ENCODE measurements around the gene ABCA4.

The ABCA4 gene

GRCh38 chr1:94017155-94017829 is 103.7 kb downstream of the ABCA4 start:
- TF ChIP-seq, protein P1, sequence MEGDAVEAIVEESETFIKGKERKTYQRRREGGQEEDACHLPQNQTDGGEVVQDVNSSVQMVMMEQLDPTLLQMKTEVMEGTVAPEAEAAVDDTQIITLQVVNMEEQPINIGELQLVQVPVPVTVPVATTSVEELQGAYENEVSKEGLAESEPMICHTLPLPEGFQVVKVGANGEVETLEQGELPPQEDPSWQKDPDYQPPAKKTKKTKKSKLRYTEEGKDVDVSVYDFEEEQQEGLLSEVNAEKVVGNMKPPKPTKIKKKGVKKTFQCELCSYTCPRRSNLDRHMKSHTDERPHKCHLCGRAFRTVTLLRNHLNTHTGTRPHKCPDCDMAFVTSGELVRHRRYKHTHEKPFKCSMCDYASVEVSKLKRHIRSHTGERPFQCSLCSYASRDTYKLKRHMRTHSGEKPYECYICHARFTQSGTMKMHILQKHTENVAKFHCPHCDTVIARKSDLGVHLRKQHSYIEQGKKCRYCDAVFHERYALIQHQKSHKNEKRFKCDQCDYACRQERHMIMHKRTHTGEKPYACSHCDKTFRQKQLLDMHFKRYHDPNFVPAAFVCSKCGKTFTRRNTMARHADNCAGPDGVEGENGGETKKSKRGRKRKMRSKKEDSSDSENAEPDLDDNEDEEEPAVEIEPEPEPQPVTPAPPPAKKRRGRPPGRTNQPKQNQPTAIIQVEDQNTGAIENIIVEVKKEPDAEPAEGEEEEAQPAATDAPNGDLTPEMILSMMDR (IDR thresholded peaks at IDR 0.05; ENCODE audit: low read depth, low read length, missing control alignments), result no peak
- H3K4me3 ChIP-seq (ENCODE audit: low read depth, low read length), result no peak overlapping the region
- H3K27me3 ChIP-seq (replicated peaks), result no peaks in the 10 kb centered on the region
- in situ Hi-C loops (cut with HindIII; ENCODE audit: low pct_ligation_motif_present, low sequenced_read_pairs), result no loop called here
- H3K27ac ChIP-seq, result no peak overlapping the region
- DNase-seq, result no peak
- H3K36me3 ChIP-seq (replicated peaks), result no peaks in the 10 kb centered on the region

DNA sequence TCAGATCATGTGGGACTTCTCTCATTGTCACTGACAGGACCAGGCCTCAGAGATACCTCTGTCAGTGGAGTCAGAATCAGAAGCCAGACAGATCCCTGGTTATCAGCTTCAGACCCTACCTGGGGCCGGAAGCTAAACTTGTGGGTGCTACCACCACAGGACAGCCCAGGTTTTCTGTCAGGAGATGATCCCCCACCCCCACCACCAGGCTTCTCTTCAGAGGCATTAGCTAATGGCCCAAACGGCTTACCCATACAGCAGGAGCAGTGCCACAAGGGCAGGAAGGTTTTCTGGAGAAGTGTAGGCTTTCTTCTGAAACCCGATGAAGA is 105.5 kb downstream of the ABCA4 start:
- Histone ChIP-seq H3K27me3 (replicated peaks) (no peaks in the 10 kb centered on the region), H3K36me3 (replicated peaks) (no peaks in the 10 kb centered on the region), H3K27ac (no peak overlapping the region), H3K4me3 (ENCODE audit: low read depth, low read length) (no peak overlapping the region)
- in situ Hi-C loops (cut with HindIII; ENCODE audit: low pct_ligation_motif_present, low sequenced_read_pairs), result no loop called here
- TF ChIP-seq, protein P1 (IDR thresholded peaks at IDR 0.05; ENCODE audit: low read depth, low read length, missing control alignments), result no peak
- DNase-seq, result no peak

GRCh38 chr1:94014635-94015488 is 106.1 kb downstream of the ABCA4 start:
- in situ Hi-C loops (cut with HindIII; ENCODE audit: low pct_ligation_motif_present, low sequenced_read_pairs), result no loop called here
- Histone ChIP-seq H3K27me3 (replicated peaks) (no peaks in the 10 kb centered on the region), H3K36me3 (replicated peaks) (no peaks in the 10 kb centered on the region), H3K27ac (no peak overlapping the region), H3K4me3 (ENCODE audit: low read depth, low read length) (no peak overlapping the region)
- TF ChIP-seq, protein P1 (IDR thresholded peaks at IDR 0.05; ENCODE audit: low read depth, low read length, missing control alignments), result no peak
- no peak for DNase-seq

DNA sequence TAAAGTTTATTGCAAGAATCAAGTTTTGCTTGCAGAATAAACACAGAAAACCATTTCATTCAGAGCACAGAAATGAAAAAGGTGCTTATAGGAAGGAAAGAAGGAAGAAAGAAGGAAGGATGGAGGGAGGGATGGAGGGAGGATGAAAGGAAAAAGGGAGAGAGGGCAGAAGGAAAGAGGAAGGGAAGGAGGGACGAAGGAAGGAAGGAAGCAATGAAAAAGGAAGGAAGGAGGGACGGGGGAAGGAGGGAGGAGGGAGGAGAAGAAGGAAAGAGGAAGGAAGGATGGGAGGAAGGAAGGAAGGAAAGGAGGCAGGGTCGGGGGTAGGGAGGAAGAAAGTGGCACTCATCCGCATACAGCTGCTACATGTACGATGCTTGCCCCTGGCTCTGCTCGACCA is 106.9 kb downstream of the ABCA4 start:
- H3K4me3 ChIP-seq (ENCODE audit: low read depth, low read length), result no peak overlapping the region
- no peaks in the 10 kb centered on the region for H3K27me3 ChIP-seq (replicated peaks)
- H3K36me3 ChIP-seq (replicated peaks), result no peaks in the 10 kb centered on the region
- in situ Hi-C loops (cut with HindIII; ENCODE audit: low pct_ligation_motif_present, low sequenced_read_pairs), result no loop called here
- no peak for DNase-seq
- TF ChIP-seq, protein P1 (IDR thresholded peaks at IDR 0.05; ENCODE audit: low read depth, low read length, missing control alignments), result no peak
- H3K27ac ChIP-seq, result no peak overlapping the region

- Histone ChIP-seq H3K27ac (no peak overlapping the region), H3K36me3 (replicated peaks) (no peaks in the 10 kb centered on the region), H3K4me3 (ENCODE audit: low read depth, low read length) (no peak overlapping the region), H3K27me3 (replicated peaks) (no peaks in the 10 kb centered on the region)
- in situ Hi-C loops (cut with HindIII; ENCODE audit: low pct_ligation_motif_present, low sequenced_read_pairs), result no loop called here
- DNase-seq, result no peak
- TF ChIP-seq, protein P1 (IDR thresholded peaks at IDR 0.05; ENCODE audit: low read depth, low read length, missing control alignments), result no peak
Measured at GRCh38 chr1:94013367-94013878, 107.5 kb downstream of the ABCA4 start.
